Measurements from ENCODE around the gene WBP1L.

DNA sequence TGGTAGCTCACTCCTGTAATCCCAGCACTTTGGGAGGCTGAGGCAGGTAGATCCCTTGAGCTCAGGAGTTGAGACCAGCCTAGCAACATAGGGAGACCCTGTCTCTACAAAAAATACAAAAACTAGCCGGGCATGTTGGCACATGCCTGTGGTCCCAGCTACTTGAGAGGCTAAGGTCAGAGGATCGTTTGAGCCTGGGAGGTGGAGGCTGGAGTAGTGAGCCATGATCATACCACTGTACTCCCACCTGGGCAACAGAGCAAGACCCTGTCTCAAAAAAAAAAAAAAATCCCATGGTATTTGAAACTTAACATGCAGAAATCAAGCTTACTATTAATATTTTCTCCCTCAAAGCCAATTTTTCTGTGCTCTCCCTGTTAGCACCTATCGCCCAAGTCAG, 23.4 kb upstream of the WBP1L start:
- TF ChIP-seq POLR2A (IDR thresholded peaks at IDR 0.05) (no peak), EP300 (IDR thresholded peaks at IDR 0.05) (no peak), POLR2AphosphoS5 (IDR thresholded peaks at IDR 0.05) (no peak)
- TF ChIP-seq, protein P1, sequence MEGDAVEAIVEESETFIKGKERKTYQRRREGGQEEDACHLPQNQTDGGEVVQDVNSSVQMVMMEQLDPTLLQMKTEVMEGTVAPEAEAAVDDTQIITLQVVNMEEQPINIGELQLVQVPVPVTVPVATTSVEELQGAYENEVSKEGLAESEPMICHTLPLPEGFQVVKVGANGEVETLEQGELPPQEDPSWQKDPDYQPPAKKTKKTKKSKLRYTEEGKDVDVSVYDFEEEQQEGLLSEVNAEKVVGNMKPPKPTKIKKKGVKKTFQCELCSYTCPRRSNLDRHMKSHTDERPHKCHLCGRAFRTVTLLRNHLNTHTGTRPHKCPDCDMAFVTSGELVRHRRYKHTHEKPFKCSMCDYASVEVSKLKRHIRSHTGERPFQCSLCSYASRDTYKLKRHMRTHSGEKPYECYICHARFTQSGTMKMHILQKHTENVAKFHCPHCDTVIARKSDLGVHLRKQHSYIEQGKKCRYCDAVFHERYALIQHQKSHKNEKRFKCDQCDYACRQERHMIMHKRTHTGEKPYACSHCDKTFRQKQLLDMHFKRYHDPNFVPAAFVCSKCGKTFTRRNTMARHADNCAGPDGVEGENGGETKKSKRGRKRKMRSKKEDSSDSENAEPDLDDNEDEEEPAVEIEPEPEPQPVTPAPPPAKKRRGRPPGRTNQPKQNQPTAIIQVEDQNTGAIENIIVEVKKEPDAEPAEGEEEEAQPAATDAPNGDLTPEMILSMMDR (IDR thresholded peaks at IDR 0.05): no peak

Measured in stomach (tissue), 4 donors.